Esophagus muscularis mucosa (tissue), 4 donors: Measurements from ENCODE around the gene ITFG1.

Experiments used
- EP300 ChIP-seq: sonication (generic); formaldehyde crosslinking; IDR thresholded peaks from one replicate; pipeline ENCODE4 v1.6.1; 2017; ENCODE audit warnings: antibody characterized with exemption
- POLR2A ChIP-seq: fragments of 450-650 bp; IDR thresholded peaks from one replicate; pipeline ENCODE4 v1.6.1; 2017; ENCODE audit warnings: antibody characterized with exemption, moderate library complexity, mild to moderate bottlenecking, low read depth
- POLR2AphosphoS5 ChIP-seq, 2 donors: sonication (generic); formaldehyde crosslinking; IDR thresholded peaks; one replicate each; pipeline ENCODE4 v1.6.1; 2017; ENCODE audit warnings: antibody characterized with exemption in 2 of 2
- TF ChIP-seq, protein P1 (sequence below), 3 experiments: fragments of 200-600 bp in 2 of 3; fragments of 450-650 bp in 1 of 3; sonication (generic) in 2 of 3; IDR thresholded peaks; one replicate each; pipeline ENCODE4 v1.5.1; 2017 to 2019; ENCODE audit warnings: antibody characterized with exemption in 3 of 3, mild to moderate bottlenecking in 2 of 3, moderate library complexity in 1 of 3

DNA sequence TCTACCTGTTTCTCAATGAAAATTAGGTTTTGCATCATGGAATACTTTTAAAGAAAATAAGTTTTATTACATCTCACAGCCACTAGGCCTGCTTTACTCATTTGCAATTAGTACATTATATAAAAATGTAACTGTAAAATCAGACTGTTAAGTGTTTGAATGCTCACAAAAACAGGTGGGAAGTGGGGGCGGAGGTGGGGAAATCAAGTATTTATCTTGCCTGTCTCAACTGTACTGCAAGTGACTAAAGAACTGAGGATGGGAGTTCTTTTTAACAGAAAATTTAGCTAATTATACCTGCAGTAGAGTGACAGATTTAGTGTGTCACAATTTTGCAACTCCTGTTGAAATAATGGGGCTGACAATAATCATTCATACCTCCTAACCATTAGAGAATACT lies 34.1 kb downstream of the ITFG1 start:
- TF ChIP-seq, protein P1, sequence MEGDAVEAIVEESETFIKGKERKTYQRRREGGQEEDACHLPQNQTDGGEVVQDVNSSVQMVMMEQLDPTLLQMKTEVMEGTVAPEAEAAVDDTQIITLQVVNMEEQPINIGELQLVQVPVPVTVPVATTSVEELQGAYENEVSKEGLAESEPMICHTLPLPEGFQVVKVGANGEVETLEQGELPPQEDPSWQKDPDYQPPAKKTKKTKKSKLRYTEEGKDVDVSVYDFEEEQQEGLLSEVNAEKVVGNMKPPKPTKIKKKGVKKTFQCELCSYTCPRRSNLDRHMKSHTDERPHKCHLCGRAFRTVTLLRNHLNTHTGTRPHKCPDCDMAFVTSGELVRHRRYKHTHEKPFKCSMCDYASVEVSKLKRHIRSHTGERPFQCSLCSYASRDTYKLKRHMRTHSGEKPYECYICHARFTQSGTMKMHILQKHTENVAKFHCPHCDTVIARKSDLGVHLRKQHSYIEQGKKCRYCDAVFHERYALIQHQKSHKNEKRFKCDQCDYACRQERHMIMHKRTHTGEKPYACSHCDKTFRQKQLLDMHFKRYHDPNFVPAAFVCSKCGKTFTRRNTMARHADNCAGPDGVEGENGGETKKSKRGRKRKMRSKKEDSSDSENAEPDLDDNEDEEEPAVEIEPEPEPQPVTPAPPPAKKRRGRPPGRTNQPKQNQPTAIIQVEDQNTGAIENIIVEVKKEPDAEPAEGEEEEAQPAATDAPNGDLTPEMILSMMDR (IDR thresholded peaks at IDR 0.05) = no peak
- TF ChIP-seq POLR2A (no peak), POLR2AphosphoS5 (IDR thresholded peaks at IDR 0.05) (no peak), EP300 (no peak)
